Hepatocyte (in vitro differentiated cells): Measurements from ENCODE around the gene TPRA1. TPM values are rescaled to one million over a fixed set of nuclear protein-coding genes. Genes with fewer than 3 reads are reported as not detected.

Experiments used
- DNase-seq: peaks from one replicate; pipeline ENCODE4 v3.0.0-alpha.2; 2016; ENCODE audit warnings: low spot score
- H2AFZ ChIP-seq: fragments of 200-600 bp; sonication (generic); 2 replicates; pipeline ENCODE4 v1.6.0; 2016; ENCODE audit warnings: antibody characterized with exemption, mild to moderate bottlenecking
- H3K27ac ChIP-seq: fragments of 200-600 bp; sonication (generic); 2 replicates; pipeline ENCODE4 v1.5.1; 2016; ENCODE audit warnings: mild to moderate bottlenecking
- H3K27me3 ChIP-seq: fragments of 200-600 bp; sonication (generic); 2 replicates; pipeline ENCODE4 v1.6.1; 2016
- H3K36me3 ChIP-seq: fragments of 200-600 bp; sonication (generic); replicated peaks from 2 replicates; pipeline ENCODE4 v1.5.1; 2016; ENCODE audit warnings: low read depth; ENCODE audit not compliant: insufficient read depth
- H3K4me1 ChIP-seq: fragments of 200-600 bp; sonication (generic); 2 replicates; pipeline ENCODE4 v1.5.1; 2016; ENCODE audit warnings: mild to moderate bottlenecking, moderate library complexity; ENCODE audit not compliant: insufficient read depth
- H3K4me2 ChIP-seq: fragments of 200-600 bp; sonication (generic); 2 replicates; pipeline ENCODE4 v1.6.0; 2016
- H3K4me3 ChIP-seq: fragments of 200-600 bp; sonication (generic); 2 replicates; pipeline ENCODE4 v1.5.1; 2016; ENCODE audit warnings: mild to moderate bottlenecking
- H3K79me2 ChIP-seq: fragments of 200-600 bp; sonication (generic); 2 replicates; pipeline ENCODE4 v1.6.0; 2017; ENCODE audit warnings: mild to moderate bottlenecking
- H3K9me2 ChIP-seq: fragments of 200-600 bp; sonication (generic); replicated peaks from 2 replicates; pipeline ENCODE4 v1.6.0; 2017; ENCODE audit warnings: mild to moderate bottlenecking; ENCODE audit not compliant: insufficient read depth
- H3K9me3 ChIP-seq: fragments of 200-600 bp; sonication (generic); 2 replicates; pipeline ENCODE4 v1.5.1; 2016; ENCODE audit warnings: low read depth, mild to moderate bottlenecking
- H4K20me1 ChIP-seq: fragments of 200-600 bp; sonication (generic); 2 replicates; pipeline ENCODE4 v1.6.0; 2016; ENCODE audit warnings: mild to moderate bottlenecking; ENCODE audit not compliant: insufficient read depth, poor library complexity, severe bottlenecking
- EZH2 ChIP-seq: fragments of 200-600 bp; sonication (generic); IDR thresholded peaks from 2 replicates; pipeline ENCODE4 v1.6.1; 2016; ENCODE audit warnings: antibody characterized with exemption, mild to moderate bottlenecking, borderline replicate concordance
- EZH2phosphoT487 ChIP-seq: fragments of 200-600 bp; sonication (generic); IDR thresholded peaks from one replicate; pipeline ENCODE4 v1.6.1; 2018; ENCODE audit warnings: antibody characterized with exemption, mild to moderate bottlenecking, low read depth, moderate library complexity; ENCODE audit not compliant: unreplicated experiment, severe bottlenecking
- WGBS: methylation state at CpG from one replicate; pipeline ENCODE4 v1.1.6; 2016; ENCODE audit warnings: low lambda C conversion rate; ENCODE audit errors: missing lambda C conversion rate; 5-methylcytosine and 5-hydroxymethylcytosine counted together
- microRNA-seq: library from miRNA; unstranded; fragments of <30 nt; microRNA quantifications from one replicate; pipeline ENCODE4, GENCODE V29; 2017
- polyA plus RNA-seq: library from polyadenylated mRNA; unstranded; fragments of >200 nt; fragmentation: Nextera tagmentation; extraction: Ambion mirVana; gene quantifications from 2 replicates; pipeline ENCODE4 v1.2.1, GENCODE V29; 2016
- small RNA-seq: library from RNA; depleted of rRNA; stranded (forward); fragments of <200 nt; gene quantifications from one replicate; pipeline ENCODE3, GENCODE V24; 2014
- total RNA-seq: library from RNA; depleted of rRNA; stranded (reverse); fragments of >200 nt; gene quantifications from 2 replicates; pipeline ENCODE4 v1.2.3, GENCODE V29; 2014
- TF ChIP-seq, protein P1 (sequence below): fragments of 200-600 bp; sonication (generic); IDR thresholded peaks from 2 replicates; pipeline ENCODE4 v1.5.1; 2016; ENCODE audit warnings: antibody characterized with exemption, mild to moderate bottlenecking; ENCODE audit not compliant: poor library complexity

Gene TPRA1
- total and polyA plus RNA-seq, 2 experiments from 2014 or later: 41.0 to 57.2 TPM

DNA sequence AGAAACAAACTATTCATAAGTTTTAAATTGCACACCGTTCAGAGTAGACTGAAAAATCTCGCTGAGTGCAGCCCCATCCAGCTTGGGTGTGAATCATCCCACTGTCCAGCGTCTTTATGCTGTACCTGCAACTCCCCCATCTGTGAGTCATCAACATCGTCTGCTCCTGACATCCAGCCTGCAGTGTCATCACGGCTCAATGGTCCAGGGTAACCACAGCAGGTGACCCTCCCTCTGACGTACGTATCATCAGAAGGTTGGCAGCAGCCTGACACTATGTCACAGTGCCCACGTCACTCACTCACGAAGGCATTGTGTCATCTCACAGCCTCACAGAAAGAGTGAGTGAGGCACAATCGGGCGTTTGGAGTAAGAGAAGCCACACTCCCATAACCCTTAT lies 65.2 kb downstream of the TPRA1 start:
- no peak overlapping the region for H2AFZ ChIP-seq
- no peak overlapping the region for H3K4me3 ChIP-seq
- H3K27me3 ChIP-seq: no peaks in the 10 kb centered on the region
- H3K9me3 ChIP-seq: no peaks in the 10 kb centered on the region
- H3K79me2 ChIP-seq: no peaks in the 10 kb centered on the region
- H3K36me3 ChIP-seq: no peaks in the 10 kb centered on the region
- no peaks in the 10 kb centered on the region for H4K20me1 ChIP-seq
- H3K27ac ChIP-seq: no peak overlapping the region
- H3K4me1 ChIP-seq: no peaks in the 10 kb centered on the region
- peak; percentile 48 for DNase-seq
- no peaks in the 10 kb centered on the region for H3K9me2 ChIP-seq
- no peak for TF ChIP-seq EZH2
- TF ChIP-seq, protein P1, sequence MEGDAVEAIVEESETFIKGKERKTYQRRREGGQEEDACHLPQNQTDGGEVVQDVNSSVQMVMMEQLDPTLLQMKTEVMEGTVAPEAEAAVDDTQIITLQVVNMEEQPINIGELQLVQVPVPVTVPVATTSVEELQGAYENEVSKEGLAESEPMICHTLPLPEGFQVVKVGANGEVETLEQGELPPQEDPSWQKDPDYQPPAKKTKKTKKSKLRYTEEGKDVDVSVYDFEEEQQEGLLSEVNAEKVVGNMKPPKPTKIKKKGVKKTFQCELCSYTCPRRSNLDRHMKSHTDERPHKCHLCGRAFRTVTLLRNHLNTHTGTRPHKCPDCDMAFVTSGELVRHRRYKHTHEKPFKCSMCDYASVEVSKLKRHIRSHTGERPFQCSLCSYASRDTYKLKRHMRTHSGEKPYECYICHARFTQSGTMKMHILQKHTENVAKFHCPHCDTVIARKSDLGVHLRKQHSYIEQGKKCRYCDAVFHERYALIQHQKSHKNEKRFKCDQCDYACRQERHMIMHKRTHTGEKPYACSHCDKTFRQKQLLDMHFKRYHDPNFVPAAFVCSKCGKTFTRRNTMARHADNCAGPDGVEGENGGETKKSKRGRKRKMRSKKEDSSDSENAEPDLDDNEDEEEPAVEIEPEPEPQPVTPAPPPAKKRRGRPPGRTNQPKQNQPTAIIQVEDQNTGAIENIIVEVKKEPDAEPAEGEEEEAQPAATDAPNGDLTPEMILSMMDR: no peak
- no peak for TF ChIP-seq EZH2phosphoT487
- WGBS: 61% methylated on average over 11 of the region's 11 CpGs
- H3K4me2 ChIP-seq: no peak overlapping the region

DNA sequence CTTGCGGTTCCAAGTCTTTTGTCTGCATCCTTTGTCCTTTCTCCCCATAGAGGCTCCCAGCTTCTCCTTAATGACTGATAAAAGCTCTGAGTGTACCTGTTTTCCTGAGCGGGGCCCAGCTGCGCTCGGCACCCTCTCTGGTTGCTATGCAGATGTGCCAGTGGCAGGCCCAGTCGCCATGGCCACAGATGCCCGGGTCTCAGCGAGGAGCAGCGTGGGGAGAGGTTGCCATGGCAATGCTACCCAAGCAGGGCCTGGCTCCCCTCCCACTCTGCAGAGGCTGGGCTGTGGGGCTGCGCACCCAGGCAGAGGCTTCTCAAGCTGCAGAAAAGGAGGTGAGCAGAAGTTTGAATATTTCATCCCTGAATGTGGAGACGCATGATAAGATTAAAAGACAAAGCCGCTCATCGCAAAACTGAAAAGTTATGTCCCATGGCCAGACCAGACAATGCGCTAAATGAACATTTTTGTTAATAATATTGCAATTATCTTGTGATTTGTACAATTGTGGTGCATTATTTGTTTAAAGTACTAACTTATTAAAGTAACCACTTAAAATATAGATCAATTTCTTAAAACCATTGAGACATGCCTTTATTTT lies 66.1 kb downstream of the TPRA1 start:
- H3K27ac ChIP-seq: no peak overlapping the region
- H3K4me1 ChIP-seq: no peaks in the 10 kb centered on the region
- no peaks in the 10 kb centered on the region for H3K27me3 ChIP-seq
- no peak overlapping the region for H3K4me2 ChIP-seq
- H4K20me1 ChIP-seq: no peaks in the 10 kb centered on the region
- no peaks in the 10 kb centered on the region for H3K9me2 ChIP-seq
- 79% methylated on average over 13 of the region's 13 CpGs for WGBS
- no peak for DNase-seq
- no peaks in the 10 kb centered on the region for H3K79me2 ChIP-seq
- H3K4me3 ChIP-seq: no peak overlapping the region
- H3K9me3 ChIP-seq: no peaks in the 10 kb centered on the region
- no peak overlapping the region for H2AFZ ChIP-seq
- TF ChIP-seq EZH2 (no peak), EZH2phosphoT487 (no peak)
- TF ChIP-seq, protein P1: no peak
- no peaks in the 10 kb centered on the region for H3K36me3 ChIP-seq

Small RNA genes lying within 50 kb of the gene (microRNA-seq; reads per million reads assigned to microRNA genes)
- 1.8 reads per million for gene MIR6825
- gene MIR7976: not detected

Small RNA genes lying within 50 kb of the gene (small RNA-seq; reads per million reads assigned to genes)
- not detected for gene AC084035.1
- not detected for gene MIR6825
- gene MIR7976: 0.16 reads per million

Other genes with a start within 250 kb of the TPRA1 start
- 19.6 and 31.4 TPM in 2 replicates for gene MCM2, start 7.7 kb upstream of the TPRA1 start, total RNA-seq
- gene MCM2, start 7.7 kb upstream of the TPRA1 start, polyA plus RNA-seq: 14.6 and 15.0 TPM in 2 replicates
- gene PODXL2, start 38.5 kb upstream of the TPRA1 start, total RNA-seq: 6.4 and 8.0 TPM in 2 replicates
- 5.1 and 7.8 TPM in 2 replicates for gene PODXL2, start 38.5 kb upstream of the TPRA1 start, polyA plus RNA-seq
- gene ABTB1, start 82.2 kb upstream of the TPRA1 start, total RNA-seq: 4.7 and 8.7 TPM in 2 replicates
- gene ABTB1, start 82.2 kb upstream of the TPRA1 start, polyA plus RNA-seq: 13.8 and 23.8 TPM in 2 replicates
- gene MGLL, start 231.8 kb upstream of the TPRA1 start, total RNA-seq: 5.4 and 7.3 TPM in 2 replicates
- gene MGLL, start 231.8 kb upstream of the TPRA1 start, polyA plus RNA-seq: 19.5 and 21.4 TPM in 2 replicates